ENCODE data around the gene PRPSAP1.

GRCh38 chr17:76390003-76390421 lies 36.3 kb upstream of the PRPSAP1 start:
- TF ChIP-seq REST (IDR thresholded peaks at IDR 0.05; ENCODE audit: low read depth, low read length) (no peak), RFX5 (IDR thresholded peaks at IDR 0.05; ENCODE audit: low read length) (no peak), RAD21 (IDR thresholded peaks at IDR 0.05; ENCODE audit: low read length) (no peak)
- TF ChIP-seq, protein P1, sequence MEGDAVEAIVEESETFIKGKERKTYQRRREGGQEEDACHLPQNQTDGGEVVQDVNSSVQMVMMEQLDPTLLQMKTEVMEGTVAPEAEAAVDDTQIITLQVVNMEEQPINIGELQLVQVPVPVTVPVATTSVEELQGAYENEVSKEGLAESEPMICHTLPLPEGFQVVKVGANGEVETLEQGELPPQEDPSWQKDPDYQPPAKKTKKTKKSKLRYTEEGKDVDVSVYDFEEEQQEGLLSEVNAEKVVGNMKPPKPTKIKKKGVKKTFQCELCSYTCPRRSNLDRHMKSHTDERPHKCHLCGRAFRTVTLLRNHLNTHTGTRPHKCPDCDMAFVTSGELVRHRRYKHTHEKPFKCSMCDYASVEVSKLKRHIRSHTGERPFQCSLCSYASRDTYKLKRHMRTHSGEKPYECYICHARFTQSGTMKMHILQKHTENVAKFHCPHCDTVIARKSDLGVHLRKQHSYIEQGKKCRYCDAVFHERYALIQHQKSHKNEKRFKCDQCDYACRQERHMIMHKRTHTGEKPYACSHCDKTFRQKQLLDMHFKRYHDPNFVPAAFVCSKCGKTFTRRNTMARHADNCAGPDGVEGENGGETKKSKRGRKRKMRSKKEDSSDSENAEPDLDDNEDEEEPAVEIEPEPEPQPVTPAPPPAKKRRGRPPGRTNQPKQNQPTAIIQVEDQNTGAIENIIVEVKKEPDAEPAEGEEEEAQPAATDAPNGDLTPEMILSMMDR (IDR thresholded peaks at IDR 0.05) = no peak
- TF ChIP-seq, protein P2, sequence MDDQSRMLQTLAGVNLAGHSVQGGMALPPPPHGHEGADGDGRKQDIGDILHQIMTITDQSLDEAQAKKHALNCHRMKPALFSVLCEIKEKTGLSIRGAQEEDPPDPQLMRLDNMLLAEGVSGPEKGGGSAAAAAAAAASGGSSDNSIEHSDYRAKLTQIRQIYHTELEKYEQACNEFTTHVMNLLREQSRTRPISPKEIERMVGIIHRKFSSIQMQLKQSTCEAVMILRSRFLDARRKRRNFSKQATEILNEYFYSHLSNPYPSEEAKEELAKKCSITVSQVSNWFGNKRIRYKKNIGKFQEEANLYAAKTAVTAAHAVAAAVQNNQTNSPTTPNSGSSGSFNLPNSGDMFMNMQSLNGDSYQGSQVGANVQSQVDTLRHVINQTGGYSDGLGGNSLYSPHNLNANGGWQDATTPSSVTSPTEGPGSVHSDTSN (IDR thresholded peaks at IDR 0.05) = no peak

Data from SK-N-SH (cell line).